ENCODE measurements around the gene PSMD5. TPM values are rescaled to one million over a fixed set of nuclear protein-coding genes. Genes with fewer than 3 reads are reported as not detected.

The PSMD5 gene
- total RNA-seq, 1 donor from 2014 or later = 27.1 TPM

DNA sequence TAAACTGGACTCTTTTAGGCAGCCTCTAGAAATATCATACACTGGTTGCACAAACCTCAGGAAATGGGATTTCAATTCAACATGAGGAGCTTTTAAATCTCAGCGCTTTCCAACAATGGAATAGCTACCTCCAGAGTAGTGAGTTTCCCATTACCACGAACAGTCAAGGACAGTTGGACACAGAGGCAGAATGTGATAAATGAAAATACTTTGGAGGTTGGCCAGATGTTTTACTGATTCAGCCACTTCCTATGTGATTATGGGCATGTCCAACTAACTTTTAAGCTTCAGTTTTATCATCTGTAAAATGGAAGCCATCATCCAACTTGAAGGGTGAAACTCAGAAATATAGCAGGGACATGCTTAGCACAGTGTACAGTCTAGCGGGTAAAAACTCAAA, 51.6 kb downstream of the PSMD5 start:
- H3K4me3 ChIP-seq (ENCODE audit: low read length in 3 of 3) = no peak overlapping the region
- peaks cover 3 to 18% (median 9%) of the 10 kb centered on the region in 3 donors for H3K36me3 ChIP-seq (ENCODE audit: control insufficient read depth in 3 of 3, insufficient read depth in 3 of 3, low read length in 3 of 3)
- H3K9me3 ChIP-seq (ENCODE audit: control insufficient read depth in 3 of 3, low read length in 3 of 3) = no peaks in the 10 kb centered on the region
- no peak overlapping the region for H3K9ac ChIP-seq (ENCODE audit: low read depth in 1 of 3, low read length in 3 of 3)
- peaks cover 22 to 31% (median 30%) of the 10 kb centered on the region in 3 donors for H3K4me1 ChIP-seq (ENCODE audit: control insufficient read depth in 3 of 3, insufficient read depth in 3 of 3, low read length in 3 of 3)
- no peaks in the 10 kb centered on the region for H3K27me3 ChIP-seq (ENCODE audit: control insufficient read depth in 3 of 3, insufficient read depth in 3 of 3, low read length in 3 of 3)
- no peak overlapping the region for H3K27ac ChIP-seq (ENCODE audit: low read depth, low read length)

DNA sequence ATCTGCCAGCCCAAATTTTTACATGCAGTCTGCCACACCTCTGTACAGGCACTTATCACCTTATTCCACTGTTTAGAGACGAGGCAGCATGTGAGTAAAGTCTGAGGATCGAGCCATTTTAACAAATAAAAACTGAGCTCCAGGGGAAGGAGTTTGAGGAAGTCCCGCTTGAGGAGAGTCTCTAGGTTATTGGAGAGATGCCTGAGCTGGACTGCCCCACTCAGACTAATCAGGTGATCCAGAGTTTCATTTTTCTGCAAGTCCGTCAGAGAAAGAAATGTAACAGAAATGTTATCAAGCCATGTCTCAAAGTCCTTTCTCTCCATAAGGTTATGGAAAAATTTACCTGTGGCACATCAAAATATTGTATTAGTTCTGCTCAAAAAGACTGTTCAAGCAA, 54.8 kb downstream of the PSMD5 start:
- no peak overlapping the region for H3K27ac ChIP-seq (ENCODE audit: low read depth, low read length)
- H3K4me3 ChIP-seq (ENCODE audit: low read length in 3 of 3) = no peak overlapping the region
- H3K36me3 ChIP-seq (ENCODE audit: control insufficient read depth in 3 of 3, insufficient read depth in 3 of 3, low read length in 3 of 3) = peaks cover 4 to 25% (median 15%) of the 10 kb centered on the region in 3 donors

DNA sequence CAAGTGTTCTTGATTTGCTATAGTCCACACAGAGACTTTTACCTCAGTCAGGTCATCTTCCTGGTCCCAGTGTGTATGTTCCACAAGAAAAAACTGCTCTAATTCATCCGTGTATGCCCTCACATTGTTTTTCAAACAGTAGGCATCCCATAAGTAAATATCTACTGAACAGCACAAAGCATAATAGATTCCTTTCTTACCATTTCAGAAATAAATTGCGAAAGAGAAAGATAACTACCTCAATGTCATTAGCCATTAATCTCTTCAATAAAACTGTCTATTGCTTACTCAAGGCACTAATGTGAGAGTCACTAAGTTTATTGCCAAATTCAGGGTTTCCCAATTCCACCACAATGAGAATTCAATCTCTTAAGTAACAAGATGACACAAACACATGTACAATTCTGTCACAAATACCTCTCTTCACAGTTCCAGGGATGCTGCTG, 59.1 kb downstream of the PSMD5 start:
- Histone ChIP-seq H3K9me3 (ENCODE audit: control insufficient read depth in 3 of 3, low read length in 3 of 3) (no peaks in the 10 kb centered on the region), H3K27ac (ENCODE audit: low read depth, low read length) (no peak overlapping the region), H3K36me3 (ENCODE audit: control insufficient read depth in 3 of 3, insufficient read depth in 3 of 3, low read length in 3 of 3) (peaks cover 2 to 24% (median 12%) of the 10 kb centered on the region in 3 donors), H3K27me3 (ENCODE audit: control insufficient read depth in 3 of 3, insufficient read depth in 3 of 3, low read length in 3 of 3) (no peaks in the 10 kb centered on the region), H3K9ac (ENCODE audit: low read depth in 1 of 3, low read length in 3 of 3) (no peak overlapping the region), H3K4me3 (ENCODE audit: low read length in 3 of 3) (no peak overlapping the region), H3K4me1 (ENCODE audit: control insufficient read depth in 3 of 3, insufficient read depth in 3 of 3, low read length in 3 of 3) (peaks cover 4 to 10% (median 9%) of the 10 kb centered on the region in 3 donors)

More for the DNA sequence above, 54.8 kb downstream of the PSMD5 start:
- Histone ChIP-seq H3K4me1 (ENCODE audit: control insufficient read depth in 3 of 3, insufficient read depth in 3 of 3, low read length in 3 of 3) (peaks cover 14 to 27% (median 24%) of the 10 kb centered on the region in 3 donors), H3K9me3 (ENCODE audit: control insufficient read depth in 3 of 3, low read length in 3 of 3) (no peaks in the 10 kb centered on the region), H3K27me3 (ENCODE audit: control insufficient read depth in 3 of 3, insufficient read depth in 3 of 3, low read length in 3 of 3) (no peaks in the 10 kb centered on the region), H3K9ac (ENCODE audit: low read depth in 1 of 3, low read length in 3 of 3) (no peak overlapping the region)

DNA sequence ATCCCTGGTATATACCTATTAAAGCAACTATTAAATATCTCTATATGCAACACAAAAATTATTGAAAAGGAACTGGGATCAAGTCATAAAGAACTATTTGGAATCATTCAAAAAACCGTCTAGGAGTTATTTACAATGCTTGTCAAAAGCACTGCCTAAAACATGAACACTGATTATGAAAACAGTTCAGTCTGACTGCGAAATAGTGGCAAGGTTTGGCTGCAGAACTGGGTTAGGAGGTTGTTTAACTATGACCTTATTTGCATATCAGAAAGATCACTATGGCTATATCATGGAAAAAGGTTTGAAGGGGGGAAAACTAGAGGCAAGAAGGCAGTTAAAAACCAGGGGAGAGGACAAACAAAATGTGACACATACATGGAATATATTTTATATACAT, 61.5 kb downstream of the PSMD5 start:
- peaks cover 0 to 3% (median 0%) of the 10 kb centered on the region in 3 donors for H3K4me1 ChIP-seq (ENCODE audit: control insufficient read depth in 3 of 3, insufficient read depth in 3 of 3, low read length in 3 of 3)
- H3K36me3 ChIP-seq (ENCODE audit: control insufficient read depth in 3 of 3, insufficient read depth in 3 of 3, low read length in 3 of 3) = peaks cover 2 to 31% (median 25%) of the 10 kb centered on the region in 3 donors
- no peak overlapping the region for H3K27ac ChIP-seq (ENCODE audit: low read depth, low read length)
- no peaks in the 10 kb centered on the region for H3K9me3 ChIP-seq (ENCODE audit: control insufficient read depth in 3 of 3, low read length in 3 of 3)
- no peak overlapping the region for H3K9ac ChIP-seq (ENCODE audit: low read depth in 1 of 3, low read length in 3 of 3)
- H3K4me3 ChIP-seq (ENCODE audit: low read length in 3 of 3) = no peak overlapping the region
- H3K27me3 ChIP-seq (ENCODE audit: control insufficient read depth in 3 of 3, insufficient read depth in 3 of 3, low read length in 3 of 3) = no peaks in the 10 kb centered on the region

DNA sequence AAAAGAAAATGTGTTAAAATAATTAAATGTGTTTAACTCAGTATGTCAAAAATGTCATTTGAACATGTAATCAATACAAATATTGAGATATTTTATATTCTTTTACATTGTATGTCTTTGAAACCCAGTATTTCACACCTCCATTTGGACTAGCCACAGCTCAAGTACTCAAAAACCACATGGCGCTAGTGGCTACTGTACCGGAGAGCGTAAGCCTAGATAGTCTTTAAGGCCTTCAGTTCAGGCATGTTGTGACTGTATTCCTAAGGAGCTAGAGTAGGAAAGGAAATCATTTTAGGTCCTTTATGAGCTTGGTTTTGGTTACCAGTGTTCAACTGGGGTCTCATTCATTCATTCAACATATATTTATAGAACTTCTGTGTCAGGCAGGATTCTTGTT, 62.4 kb downstream of the PSMD5 start:
- H3K27ac ChIP-seq (ENCODE audit: low read depth, low read length) = no peak overlapping the region
- H3K9ac ChIP-seq (ENCODE audit: low read depth in 1 of 3, low read length in 3 of 3) = no peak overlapping the region
- H3K4me3 ChIP-seq (ENCODE audit: low read length in 3 of 3) = no peak overlapping the region
- no peaks in the 10 kb centered on the region for H3K27me3 ChIP-seq (ENCODE audit: control insufficient read depth in 3 of 3, insufficient read depth in 3 of 3, low read length in 3 of 3)
- peaks cover 3 to 33% (median 31%) of the 10 kb centered on the region in 3 donors for H3K36me3 ChIP-seq (ENCODE audit: control insufficient read depth in 3 of 3, insufficient read depth in 3 of 3, low read length in 3 of 3)
- no peaks in the 10 kb centered on the region for H3K9me3 ChIP-seq (ENCODE audit: control insufficient read depth in 3 of 3, low read length in 3 of 3)
- peaks cover 0 to 3% (median 0%) of the 10 kb centered on the region in 3 donors for H3K4me1 ChIP-seq (ENCODE audit: control insufficient read depth in 3 of 3, insufficient read depth in 3 of 3, low read length in 3 of 3)

DNA sequence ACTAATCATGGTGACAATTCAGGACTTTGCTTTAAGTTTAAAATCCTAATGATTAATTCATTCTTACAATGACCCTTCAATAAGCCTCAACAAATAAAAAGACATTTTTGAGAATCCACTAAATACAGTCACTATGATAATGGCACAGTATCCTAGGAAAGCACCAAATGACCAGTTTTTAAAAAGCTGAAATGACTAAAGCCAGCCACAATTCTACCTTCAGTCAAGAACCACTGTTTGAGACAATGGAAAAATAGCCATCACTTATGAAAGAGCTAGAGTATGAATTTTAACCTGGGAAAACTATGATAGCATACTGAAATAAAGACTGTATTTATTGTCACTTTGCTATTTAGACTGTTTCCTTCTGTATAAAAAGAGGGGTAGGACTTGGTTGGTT, 63.5 kb downstream of the PSMD5 start:
- H3K4me1 ChIP-seq (ENCODE audit: control insufficient read depth in 3 of 3, insufficient read depth in 3 of 3, low read length in 3 of 3) = peaks cover 0 to 3% (median 0%) of the 10 kb centered on the region in 3 donors
- peaks cover 5 to 35% (median 34%) of the 10 kb centered on the region in 3 donors for H3K36me3 ChIP-seq (ENCODE audit: control insufficient read depth in 3 of 3, insufficient read depth in 3 of 3, low read length in 3 of 3)
- no peaks in the 10 kb centered on the region for H3K9me3 ChIP-seq (ENCODE audit: control insufficient read depth in 3 of 3, low read length in 3 of 3)
- H3K27me3 ChIP-seq (ENCODE audit: control insufficient read depth in 3 of 3, insufficient read depth in 3 of 3, low read length in 3 of 3) = no peaks in the 10 kb centered on the region
- H3K9ac ChIP-seq (ENCODE audit: low read depth in 1 of 3, low read length in 3 of 3) = no peak overlapping the region
- no peak overlapping the region for H3K27ac ChIP-seq (ENCODE audit: low read depth, low read length)
- no peak overlapping the region for H3K4me3 ChIP-seq (ENCODE audit: low read length in 3 of 3)

DNA sequence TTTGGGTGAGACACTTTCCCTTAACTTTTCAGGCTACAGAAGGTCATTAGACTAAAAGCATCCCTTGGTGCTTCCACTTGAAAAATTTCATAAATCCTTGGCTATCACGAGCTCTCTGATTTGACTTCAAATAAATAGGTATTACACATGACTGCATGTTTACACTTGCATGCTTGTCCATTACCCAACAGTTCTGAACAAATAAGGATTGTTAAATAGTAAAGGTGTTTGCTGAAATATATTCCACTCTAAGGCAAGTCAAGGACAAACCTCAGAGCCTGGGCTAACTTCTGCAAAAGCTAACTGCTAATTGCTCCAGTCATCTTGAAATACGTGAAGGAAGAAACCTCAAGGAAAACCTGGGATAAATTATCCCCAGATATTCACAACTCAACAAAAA, 64.0 kb downstream of the PSMD5 start:
- Histone ChIP-seq H3K4me3 (ENCODE audit: low read length in 3 of 3) (no peak overlapping the region), H3K4me1 (ENCODE audit: control insufficient read depth in 3 of 3, insufficient read depth in 3 of 3, low read length in 3 of 3) (peaks cover 0 to 3% (median 0%) of the 10 kb centered on the region in 3 donors), H3K27ac (ENCODE audit: low read depth, low read length) (no peak overlapping the region), H3K9ac (ENCODE audit: low read depth in 1 of 3, low read length in 3 of 3) (no peak overlapping the region), H3K36me3 (ENCODE audit: control insufficient read depth in 3 of 3, insufficient read depth in 3 of 3, low read length in 3 of 3) (peaks cover 6 to 36% (median 34%) of the 10 kb centered on the region in 3 donors), H3K9me3 (ENCODE audit: control insufficient read depth in 3 of 3, low read length in 3 of 3) (no peaks in the 10 kb centered on the region), H3K27me3 (ENCODE audit: control insufficient read depth in 3 of 3, insufficient read depth in 3 of 3, low read length in 3 of 3) (no peaks in the 10 kb centered on the region)

DNA sequence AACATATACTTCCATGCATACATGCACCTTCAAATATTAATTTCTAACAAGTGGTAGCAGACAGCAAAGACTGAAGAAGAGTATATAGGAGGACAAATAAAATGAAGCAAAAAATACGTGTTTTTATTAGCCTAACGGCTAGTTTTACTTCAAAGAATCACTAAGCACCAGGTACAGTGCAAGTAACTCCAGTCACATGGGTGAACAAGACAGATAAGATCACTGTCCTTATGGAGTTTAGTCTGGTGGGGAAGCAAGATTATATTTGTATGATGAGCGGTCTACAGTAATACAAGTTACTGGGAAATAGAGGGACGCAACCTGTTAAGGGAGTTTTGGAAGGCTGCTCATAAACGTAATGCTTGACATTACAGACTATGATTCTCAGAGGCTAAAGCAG, 65.5 kb downstream of the PSMD5 start:
- no peak overlapping the region for H3K9ac ChIP-seq (ENCODE audit: low read depth in 1 of 3, low read length in 3 of 3)
- peaks cover 9 to 46% (median 37%) of the 10 kb centered on the region in 3 donors for H3K36me3 ChIP-seq (ENCODE audit: control insufficient read depth in 3 of 3, insufficient read depth in 3 of 3, low read length in 3 of 3)
- H3K9me3 ChIP-seq (ENCODE audit: control insufficient read depth in 3 of 3, low read length in 3 of 3) = no peaks in the 10 kb centered on the region
- H3K27me3 ChIP-seq (ENCODE audit: control insufficient read depth in 3 of 3, insufficient read depth in 3 of 3, low read length in 3 of 3) = no peaks in the 10 kb centered on the region
- H3K27ac ChIP-seq (ENCODE audit: low read depth, low read length) = no peak overlapping the region
- H3K4me1 ChIP-seq (ENCODE audit: control insufficient read depth in 3 of 3, insufficient read depth in 3 of 3, low read length in 3 of 3) = no peaks in the 10 kb centered on the region
- no peak overlapping the region for H3K4me3 ChIP-seq (ENCODE audit: low read length in 3 of 3)

DNA sequence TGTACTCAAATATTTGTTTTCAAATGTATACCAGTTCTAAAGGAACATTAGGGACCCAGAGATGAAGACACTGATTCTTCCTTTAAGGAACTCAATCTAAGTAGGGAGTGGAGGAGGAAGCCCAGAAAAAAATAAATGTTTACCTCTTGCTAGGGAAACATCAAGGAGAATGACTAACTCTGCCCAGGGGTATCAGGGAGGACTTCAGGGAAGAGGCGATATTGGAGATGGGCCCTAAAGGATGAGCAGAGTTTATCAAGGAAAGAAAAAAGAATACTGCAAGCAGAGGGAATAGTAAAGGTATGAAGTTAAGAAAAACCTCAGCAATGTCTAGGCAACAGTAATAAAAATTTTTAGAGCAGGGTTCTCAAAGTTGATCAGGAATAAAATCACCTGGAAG, 65.9 kb downstream of the PSMD5 start:
- Histone ChIP-seq H3K9me3 (ENCODE audit: control insufficient read depth in 3 of 3, low read length in 3 of 3) (no peaks in the 10 kb centered on the region), H3K36me3 (ENCODE audit: control insufficient read depth in 3 of 3, insufficient read depth in 3 of 3, low read length in 3 of 3) (peaks cover 9 to 46% (median 38%) of the 10 kb centered on the region in 3 donors), H3K4me1 (ENCODE audit: control insufficient read depth in 3 of 3, insufficient read depth in 3 of 3, low read length in 3 of 3) (no peaks in the 10 kb centered on the region), H3K4me3 (ENCODE audit: low read length in 3 of 3) (no peak overlapping the region), H3K9ac (ENCODE audit: low read depth in 1 of 3, low read length in 3 of 3) (no peak overlapping the region), H3K27me3 (ENCODE audit: control insufficient read depth in 3 of 3, insufficient read depth in 3 of 3, low read length in 3 of 3) (no peaks in the 10 kb centered on the region), H3K27ac (ENCODE audit: low read depth, low read length) (no peak overlapping the region)

DNA sequence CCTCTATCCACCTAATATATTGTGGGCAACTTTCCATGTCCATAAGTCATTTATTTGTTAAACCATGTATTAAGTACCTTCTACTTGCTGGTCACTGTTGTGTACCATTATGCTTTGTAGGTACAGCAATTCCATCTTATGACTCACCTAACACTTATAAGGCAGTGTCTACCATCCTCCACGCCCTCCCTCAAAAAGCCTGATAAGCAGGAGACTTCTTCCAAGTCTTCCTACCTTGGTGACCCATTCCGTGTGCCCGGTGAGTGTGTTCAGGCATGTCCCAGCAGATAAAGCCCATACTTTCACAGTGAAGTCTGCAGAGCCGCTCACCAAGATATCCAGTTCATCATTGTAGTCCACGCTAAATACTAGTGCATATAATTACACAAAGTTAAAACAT, 66.9 kb downstream of the PSMD5 start:
- H3K4me1 ChIP-seq (ENCODE audit: control insufficient read depth in 3 of 3, insufficient read depth in 3 of 3, low read length in 3 of 3) = no peaks in the 10 kb centered on the region
- no peaks in the 10 kb centered on the region for H3K27me3 ChIP-seq (ENCODE audit: control insufficient read depth in 3 of 3, insufficient read depth in 3 of 3, low read length in 3 of 3)
- no peak overlapping the region for H3K4me3 ChIP-seq (ENCODE audit: low read length in 3 of 3)
- no peak overlapping the region for H3K27ac ChIP-seq (ENCODE audit: low read depth, low read length)
- peaks cover 9 to 53% (median 47%) of the 10 kb centered on the region in 3 donors for H3K36me3 ChIP-seq (ENCODE audit: control insufficient read depth in 3 of 3, insufficient read depth in 3 of 3, low read length in 3 of 3)
- no peaks in the 10 kb centered on the region for H3K9me3 ChIP-seq (ENCODE audit: control insufficient read depth in 3 of 3, low read length in 3 of 3)
- no peak overlapping the region for H3K9ac ChIP-seq (ENCODE audit: low read depth in 1 of 3, low read length in 3 of 3)

Data from skeletal muscle tissue (tissue), 4 donors.